ENCODE measurements around the gene SSTR5.

The SSTR5 gene

GRCh38 chr16:1107141-1107540 is 34.6 kb downstream of the SSTR5 start:
- DNase-seq = no peak

GRCh38 chr16:1107731-1108130 is 35.2 kb downstream of the SSTR5 start:
- no peak for DNase-seq

GRCh38 chr16:1108299-1109252 is 36.0 kb downstream of the SSTR5 start:
- peak in 2 of 3 experiments; percentile 72 to 84 for DNase-seq

GRCh38 chr16:1109648-1110047 is 37.1 kb downstream of the SSTR5 start:
- DNase-seq = no peak

GRCh38 chr16:1112506-1113184 is 40.1 kb downstream of the SSTR5 start:
- DNase-seq = no peak

GRCh38 chr16:1113489-1113888 is 40.9 kb downstream of the SSTR5 start:
- DNase-seq = no peak

- no peak for DNase-seq
Observed at GRCh38 chr16:1113889-1114526, 41.5 kb downstream of the SSTR5 start.

GRCh38 chr16:1116693-1117077 is 44.1 kb downstream of the SSTR5 start:
- no peak for DNase-seq

GRCh38 chr16:1117176-1117900 is 44.8 kb downstream of the SSTR5 start:
- no peak for DNase-seq

- no peak for DNase-seq
Observed at GRCh38 chr16:1117926-1118325, 45.4 kb downstream of the SSTR5 start.

- no peak for DNase-seq
Observed at GRCh38 chr16:1119129-1119528, 46.6 kb downstream of the SSTR5 start.

GRCh38 chr16:1119766-1120576 is 47.4 kb downstream of the SSTR5 start:
- DNase-seq = no peak

GRCh38 chr16:1120577-1120941 is 48.0 kb downstream of the SSTR5 start:
- DNase-seq = no peak

- DNase-seq = no peak
Observed at GRCh38 chr16:1121009-1121408, 48.5 kb downstream of the SSTR5 start.

- DNase-seq = no peak
Observed at GRCh38 chr16:1121601-1122397, 49.3 kb downstream of the SSTR5 start.

- no peak for DNase-seq
Observed at GRCh38 chr16:1122398-1122765, 49.8 kb downstream of the SSTR5 start.

- no peak for DNase-seq
Observed at GRCh38 chr16:1123525-1124230, 51.1 kb downstream of the SSTR5 start.

- no peak for DNase-seq
Observed at GRCh38 chr16:1124291-1124690, 51.7 kb downstream of the SSTR5 start.

- DNase-seq = no peak
Observed at GRCh38 chr16:1124795-1125194, 52.2 kb downstream of the SSTR5 start.

- DNase-seq = peak; percentile 78 to 93 (median 81)
Observed at GRCh38 chr16:1125471-1125870, 52.9 kb downstream of the SSTR5 start.

GRCh38 chr16:1126044-1126443 is 53.5 kb downstream of the SSTR5 start:
- peak in 1 of 3 experiments; percentile 50 for DNase-seq

Measured in NCI-H1417 (cell line).